ENCODE results near the gene LRFN4. TPM values are rescaled to one million over a fixed set of nuclear protein-coding genes. Genes with fewer than 3 reads are reported as not detected.

The LRFN4 gene
- total and polyA plus RNA-seq, 2 of the 8 experiments (the other 6 are each of a cell fraction or from before 2014, with no cell fraction given) = 49.8 to 64.3 TPM

DNA sequence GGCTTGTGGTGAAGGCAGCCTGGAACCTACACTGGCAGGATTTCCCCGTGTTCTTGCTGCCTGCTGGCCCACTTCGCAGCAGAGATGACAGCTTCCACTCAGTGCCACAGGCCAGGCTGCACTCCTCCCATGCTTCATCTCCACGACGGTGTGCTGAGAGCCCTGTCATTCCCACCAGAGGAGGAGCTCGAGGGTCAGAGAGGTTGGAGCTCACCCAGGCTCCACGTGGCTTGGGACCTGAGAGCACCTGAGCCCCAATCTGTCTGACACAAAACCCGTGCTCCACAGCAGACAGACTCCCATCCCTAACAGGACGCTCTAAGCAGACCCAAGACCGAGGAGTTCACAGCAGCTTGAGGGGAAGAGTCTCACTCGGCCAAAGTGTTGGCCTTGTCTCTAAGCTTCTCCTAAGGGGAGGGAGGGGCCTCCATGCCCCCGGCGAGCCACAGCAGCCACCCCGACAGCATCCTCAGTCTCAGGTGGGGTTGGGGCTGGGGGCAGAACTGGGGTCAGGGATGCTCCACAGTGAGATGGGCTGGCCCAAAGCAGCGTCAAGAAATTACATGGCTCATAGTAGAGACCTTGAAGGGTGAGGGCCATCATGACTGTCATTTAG, 10.7 kb downstream of the LRFN4 start (continued):
- no peak for TF ChIP-seq NRF1 (IDR thresholded peaks at IDR 0.05; ENCODE audit: low read depth, low read length)

Data from H1 (cell line).